GM23338 (cell line): ENCODE results near the gene UBALD1. TPM values are rescaled to one million over a fixed set of nuclear protein-coding genes. Genes with fewer than 3 reads are reported as not detected.

Source experiments
- ATAC-seq: fragments of 200-7000 bp; cut with Tn5 transposase; 3 replicates; pipeline ENCODE4 v1.9.1; 2020
- DNase-seq: peaks from one replicate; pipeline ENCODE4 v3.0.0-alpha.2; 2015; ENCODE audit warnings: low spot score
- H2AFZ ChIP-seq: fragments of 200-600 bp; sonication (generic); 2 replicates; pipeline ENCODE4 v1.8.0; 2016; ENCODE audit warnings: antibody characterized with exemption, mild to moderate bottlenecking, moderate library complexity
- H3F3A ChIP-seq: fragments of 200-600 bp; sonication (generic); replicated peaks from 2 replicates; pipeline ENCODE4 v1.8.0; 2017; ENCODE audit warnings: antibody characterized with exemption, mixed run types, low read depth
- H3K27ac ChIP-seq: fragments of 200-600 bp; sonication (generic); 2 replicates; pipeline ENCODE4 v1.6.1; 2016; ENCODE audit warnings: low read depth
- H3K27me3 ChIP-seq: fragments of 200-600 bp; sonication (generic); 2 replicates; pipeline ENCODE4 v1.8.0; 2016; ENCODE audit warnings: mild to moderate bottlenecking, mixed run types, moderate library complexity; ENCODE audit not compliant: insufficient read depth
- H3K36me3 ChIP-seq: fragments of 200-600 bp; sonication (generic); 2 replicates; pipeline ENCODE4 v1.8.0; 2016; ENCODE audit warnings: mild to moderate bottlenecking; ENCODE audit not compliant: insufficient read depth
- H3K4me1 ChIP-seq: fragments of 200-600 bp; sonication (generic); 2 replicates; pipeline ENCODE4 v1.8.0; 2016; ENCODE audit warnings: mild to moderate bottlenecking, moderate library complexity; ENCODE audit not compliant: insufficient read depth
- H3K4me2 ChIP-seq: fragments of 200-600 bp; sonication (generic); 2 replicates; pipeline ENCODE4 v1.7.1; 2017; ENCODE audit warnings: mixed run types
- H3K4me3 ChIP-seq: fragments of 200-600 bp; sonication (generic); 2 replicates; pipeline ENCODE4 v1.6.1; 2016; ENCODE audit warnings: mixed run types
- H3K79me2 ChIP-seq: fragments of 200-600 bp; sonication (generic); replicated peaks from 2 replicates; pipeline ENCODE4 v1.8.0; 2017; ENCODE audit warnings: mild to moderate bottlenecking; ENCODE audit not compliant: insufficient read depth
- H3K9me2 ChIP-seq: fragments of 200-600 bp; sonication (generic); 2 replicates; pipeline ENCODE4 v1.8.0; 2017; ENCODE audit not compliant: insufficient read depth
- H4K20me1 ChIP-seq: fragments of 200-600 bp; sonication (generic); replicated peaks from 2 replicates; pipeline ENCODE4 v1.8.0; 2017; ENCODE audit warnings: mild to moderate bottlenecking; ENCODE audit not compliant: insufficient read depth
- H3K27ac Mint-ChIP-seq: 2 replicates; pipeline ENCODE4 v1.8.0; 2020; ENCODE audit warnings: inconsistent platforms, mild to moderate bottlenecking, moderate library complexity, mixed read lengths
- H3K27me3 Mint-ChIP-seq: 3 replicates; pipeline ENCODE4 v1.8.0; 2022; ENCODE audit warnings: low read depth, mild to moderate bottlenecking, moderate library complexity, mixed read lengths, inconsistent platforms; ENCODE audit not compliant: insufficient read depth, poor library complexity
- H3K36me3 Mint-ChIP-seq: 3 replicates; pipeline ENCODE4 v1.8.0; 2021; ENCODE audit warnings: low read depth, mild to moderate bottlenecking, inconsistent platforms, moderate library complexity, mixed read lengths
- H3K4me1 Mint-ChIP-seq: 3 replicates; pipeline ENCODE4 v1.8.0; 2020; ENCODE audit warnings: mild to moderate bottlenecking, inconsistent platforms, mixed read lengths
- H3K4me3 Mint-ChIP-seq: 3 replicates; pipeline ENCODE4 v1.8.0; 2021; ENCODE audit warnings: moderate library complexity, mild to moderate bottlenecking, inconsistent platforms, mixed read lengths
- H3K9me3 Mint-ChIP-seq: 3 replicates; pipeline ENCODE4 v1.8.0; 2020; ENCODE audit warnings: moderate library complexity, mild to moderate bottlenecking, inconsistent platforms, mixed read lengths
- CREB1 ChIP-seq: fragments of 250-450 bp; sonication (Bioruptor Pico); IDR thresholded peaks from 2 replicates; pipeline ENCODE4 v1.5.0; 2020; ENCODE audit warnings: low read depth, mild to moderate bottlenecking, moderate library complexity
- EZH2phosphoT487 ChIP-seq: fragments of 200-600 bp; sonication (generic); IDR thresholded peaks from one replicate; pipeline ENCODE4 v1.8.1; 2018; ENCODE audit warnings: antibody characterized with exemption; ENCODE audit not compliant: unreplicated experiment
- JUNB ChIP-seq: IDR thresholded peaks from one replicate; pipeline ENCODE4 v1.6.1; 2016; ENCODE audit warnings: antibody characterized with exemption; ENCODE audit not compliant: unreplicated experiment
- NANOG ChIP-seq: IDR thresholded peaks from 2 replicates; pipeline ENCODE4 v1.6.1; 2016; ENCODE audit warnings: antibody characterized with exemption, borderline replicate concordance
- POLR2AphosphoS5 ChIP-seq: IDR thresholded peaks from 2 replicates; pipeline ENCODE4 v1.6.1; 2016; ENCODE audit warnings: antibody characterized with exemption, low read depth
- ZNF331 ChIP-seq: fragments of 250-450 bp; sonication (Bioruptor Pico); IDR thresholded peaks from 2 replicates; pipeline ENCODE4 v1.5.0; 2020; ENCODE audit warnings: low read depth, mild to moderate bottlenecking, moderate library complexity
- polyA plus RNA-seq: library from polyadenylated mRNA; unstranded; fragments of >200 nt; fragmentation: Nextera tagmentation; extraction: Ambion mirVana; gene quantifications from 2 replicates; pipeline ENCODE4 v1.2.1, GENCODE V29; 2016
- total RNA-seq: library from RNA; depleted of rRNA; stranded (reverse); fragments of >200 nt; shearing (Covaris generic); gene quantifications from 2 replicates; pipeline ENCODE4 v1.2.3, GENCODE V29; 2014
- TF ChIP-seq, protein P1 (sequence below): fragments of 250-450 bp; sonication (Bioruptor Pico); IDR thresholded peaks from 2 replicates; pipeline ENCODE4 v1.5.0; 2020; ENCODE audit warnings: mild to moderate bottlenecking, moderate library complexity
- TF ChIP-seq, protein P2 (sequence below): IDR thresholded peaks from one replicate; pipeline ENCODE4 v1.6.1; 2018; ENCODE audit warnings: antibody characterized with exemption; ENCODE audit not compliant: unreplicated experiment

UBALD1 gene
- total and polyA plus RNA-seq, 2 experiments from 2014 or later, result 20.7 to 32.8 TPM

DNA sequence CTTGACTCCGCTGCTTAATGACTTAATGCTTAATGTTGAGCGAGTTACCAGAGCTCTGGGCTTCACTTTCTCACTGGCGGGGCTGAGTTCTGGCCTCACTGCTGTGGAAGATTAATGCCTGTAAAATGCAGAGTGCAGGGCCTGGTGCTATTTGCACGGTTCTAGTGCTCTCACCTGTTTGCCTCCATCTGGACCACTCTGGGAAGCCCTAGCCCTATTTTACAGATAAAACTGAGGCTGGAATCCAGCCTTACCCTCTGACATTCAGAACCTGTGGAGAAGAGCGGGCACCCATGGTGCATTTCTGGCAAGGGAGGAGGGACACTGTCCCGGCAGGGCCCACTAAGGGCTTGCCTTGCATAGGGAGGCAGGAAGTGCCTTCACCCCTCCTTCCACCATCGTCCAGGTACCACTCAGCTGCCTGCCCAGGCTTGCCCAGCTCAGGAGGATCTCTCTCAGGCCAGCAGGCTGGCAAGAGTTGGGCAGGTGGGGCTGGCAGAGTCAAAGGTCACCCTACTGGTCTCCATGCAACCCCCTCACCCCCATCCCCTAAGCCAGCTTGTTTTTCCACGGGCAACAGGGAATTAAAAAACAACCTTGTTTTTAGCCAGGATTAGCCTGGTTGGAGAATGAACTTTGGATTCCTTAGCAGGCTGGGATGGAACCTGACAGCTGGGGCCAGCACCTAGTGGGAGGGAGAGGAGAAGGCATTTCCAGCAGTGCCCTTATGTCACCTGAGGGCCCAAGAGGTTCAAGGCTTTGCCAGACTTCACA is 4.1 kb upstream of the UBALD1 start (continued):
- TF ChIP-seq, protein P1, sequence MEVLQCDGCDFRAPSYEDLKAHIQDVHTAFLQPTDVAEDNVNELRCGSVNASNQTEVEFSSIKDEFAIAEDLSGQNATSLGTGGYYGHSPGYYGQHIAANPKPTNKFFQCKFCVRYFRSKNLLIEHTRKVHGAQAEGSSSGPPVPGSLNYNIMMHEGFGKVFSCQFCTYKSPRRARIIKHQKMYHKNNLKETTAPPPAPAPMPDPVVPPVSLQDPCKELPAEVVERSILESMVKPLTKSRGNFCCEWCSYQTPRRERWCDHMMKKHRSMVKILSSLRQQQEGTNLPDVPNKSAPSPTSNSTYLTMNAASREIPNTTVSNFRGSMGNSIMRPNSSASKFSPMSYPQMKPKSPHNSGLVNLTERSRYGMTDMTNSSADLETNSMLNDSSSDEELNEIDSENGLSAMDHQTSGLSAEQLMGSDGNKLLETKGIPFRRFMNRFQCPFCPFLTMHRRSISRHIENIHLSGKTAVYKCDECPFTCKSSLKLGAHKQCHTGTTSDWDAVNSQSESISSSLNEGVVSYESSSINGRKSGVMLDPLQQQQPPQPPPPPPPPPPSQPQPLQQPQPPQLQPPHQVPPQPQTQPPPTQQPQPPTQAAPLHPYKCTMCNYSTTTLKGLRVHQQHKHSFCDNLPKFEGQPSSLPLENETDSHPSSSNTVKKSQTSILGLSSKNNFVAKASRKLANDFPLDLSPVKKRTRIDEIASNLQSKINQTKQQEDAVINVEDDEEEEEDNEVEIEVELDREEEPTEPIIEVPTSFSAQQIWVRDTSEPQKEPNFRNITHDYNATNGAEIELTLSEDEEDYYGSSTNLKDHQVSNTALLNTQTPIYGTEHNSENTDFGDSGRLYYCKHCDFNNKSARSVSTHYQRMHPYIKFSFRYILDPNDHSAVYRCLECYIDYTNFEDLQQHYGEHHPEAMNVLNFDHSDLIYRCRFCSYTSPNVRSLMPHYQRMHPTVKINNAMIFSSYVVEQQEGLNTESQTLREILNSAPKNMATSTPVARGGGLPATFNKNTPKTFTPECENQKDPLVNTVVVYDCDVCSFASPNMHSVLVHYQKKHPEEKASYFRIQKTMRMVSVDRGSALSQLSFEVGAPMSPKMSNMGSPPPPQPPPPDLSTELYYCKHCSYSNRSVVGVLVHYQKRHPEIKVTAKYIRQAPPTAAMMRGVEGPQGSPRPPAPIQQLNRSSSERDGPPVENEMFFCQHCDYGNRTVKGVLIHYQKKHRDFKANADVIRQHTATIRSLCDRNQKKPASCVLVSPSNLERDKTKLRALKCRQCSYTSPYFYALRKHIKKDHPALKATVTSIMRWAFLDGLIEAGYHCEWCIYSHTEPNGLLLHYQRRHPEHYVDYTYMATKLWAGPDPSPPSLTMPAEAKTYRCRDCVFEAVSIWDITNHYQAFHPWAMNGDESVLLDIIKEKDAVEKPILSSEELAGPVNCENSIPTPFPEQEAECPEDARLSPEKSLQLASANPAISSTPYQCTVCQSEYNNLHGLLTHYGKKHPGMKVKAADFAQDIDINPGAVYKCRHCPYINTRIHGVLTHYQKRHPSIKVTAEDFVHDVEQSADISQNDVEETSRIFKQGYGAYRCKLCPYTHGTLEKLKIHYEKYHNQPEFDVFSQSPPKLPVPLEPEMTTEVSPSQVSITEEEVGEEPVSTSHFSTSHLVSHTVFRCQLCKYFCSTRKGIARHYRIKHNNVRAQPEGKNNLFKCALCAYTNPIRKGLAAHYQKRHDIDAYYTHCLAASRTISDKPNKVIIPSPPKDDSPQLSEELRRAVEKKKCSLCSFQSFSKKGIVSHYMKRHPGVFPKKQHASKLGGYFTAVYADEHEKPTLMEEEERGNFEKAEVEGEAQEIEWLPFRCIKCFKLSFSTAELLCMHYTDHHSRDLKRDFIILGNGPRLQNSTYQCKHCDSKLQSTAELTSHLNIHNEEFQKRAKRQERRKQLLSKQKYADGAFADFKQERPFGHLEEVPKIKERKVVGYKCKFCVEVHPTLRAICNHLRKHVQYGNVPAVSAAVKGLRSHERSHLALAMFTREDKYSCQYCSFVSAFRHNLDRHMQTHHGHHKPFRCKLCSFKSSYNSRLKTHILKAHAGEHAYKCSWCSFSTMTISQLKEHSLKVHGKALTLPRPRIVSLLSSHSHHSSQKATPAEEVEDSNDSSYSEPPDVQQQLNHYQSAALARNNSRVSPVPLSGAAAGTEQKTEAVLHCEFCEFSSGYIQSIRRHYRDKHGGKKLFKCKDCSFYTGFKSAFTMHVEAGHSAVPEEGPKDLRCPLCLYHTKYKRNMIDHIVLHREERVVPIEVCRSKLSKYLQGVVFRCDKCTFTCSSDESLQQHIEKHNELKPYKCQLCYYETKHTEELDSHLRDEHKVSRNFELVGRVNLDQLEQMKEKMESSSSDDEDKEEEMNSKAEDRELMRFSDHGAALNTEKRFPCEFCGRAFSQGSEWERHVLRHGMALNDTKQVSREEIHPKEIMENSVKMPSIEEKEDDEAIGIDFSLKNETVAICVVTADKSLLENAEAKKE (CRISPR knock-in tag), result no peak
- TF ChIP-seq CREB1 (CRISPR knock-in tag) (no peak), ZNF331 (no peak)

DNA sequence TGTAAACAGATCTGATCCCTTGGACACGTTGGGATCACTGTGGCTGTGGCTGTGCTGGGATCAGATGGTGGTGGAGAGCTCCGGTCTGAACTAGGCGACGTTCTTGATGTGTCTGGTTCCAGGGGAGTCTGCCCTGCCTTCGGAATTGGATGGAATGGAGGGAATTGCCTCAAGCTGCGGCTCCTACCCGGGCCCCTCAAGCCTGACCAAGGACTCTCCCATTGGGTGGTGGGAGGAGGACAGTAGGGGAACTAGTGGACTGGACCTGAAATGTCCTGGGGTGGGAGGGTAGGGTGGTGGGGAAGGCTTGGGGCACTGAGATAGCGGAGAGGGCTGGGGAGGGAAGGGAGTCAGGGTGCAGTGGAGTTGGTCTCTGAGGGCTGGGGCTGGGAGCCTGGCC is 3.2 kb upstream of the UBALD1 start:
- ATAC-seq (no peak), DNase-seq (no peak)
- no peak overlapping the region for H2AFZ ChIP-seq
- peak overlapping the region; percentile 81 for H3K4me3 Mint-ChIP-seq
- H3K79me2 ChIP-seq, result peaks cover 13% of the 10 kb centered on the region
- no peaks in the 10 kb centered on the region for H3K9me2 ChIP-seq
- H3K27ac Mint-ChIP-seq, result peak overlapping the region; percentile 100
- H3F3A ChIP-seq, result peaks cover 41% of the 10 kb centered on the region
- H3K9me3 Mint-ChIP-seq, result no peaks in the 10 kb centered on the region; the same call in 2 of the 3 replicates
- no peaks in the 10 kb centered on the region for H3K27me3 ChIP-seq
- H3K27ac ChIP-seq, result peak overlapping the region; percentile 99
- peak overlapping the region; percentile 74; the same call in 1 of the 2 replicates for H3K4me2 ChIP-seq
- H3K36me3 ChIP-seq, result no peaks in the 10 kb centered on the region
- H3K27me3 Mint-ChIP-seq, result peaks cover 27% of the 10 kb centered on the region
- H3K36me3 Mint-ChIP-seq, result no peaks in the 10 kb centered on the region
- H3K4me3 ChIP-seq, result no peak overlapping the region
- H3K4me1 ChIP-seq, result peaks cover 29% of the 10 kb centered on the region
- H4K20me1 ChIP-seq, result peaks cover 3% of the 10 kb centered on the region; the same call in 1 of the 2 replicates
- peaks cover 31% of the 10 kb centered on the region for H3K4me1 Mint-ChIP-seq
- no peak for TF ChIP-seq NANOG
- no peak for TF ChIP-seq JUNB
- TF ChIP-seq, protein P2, sequence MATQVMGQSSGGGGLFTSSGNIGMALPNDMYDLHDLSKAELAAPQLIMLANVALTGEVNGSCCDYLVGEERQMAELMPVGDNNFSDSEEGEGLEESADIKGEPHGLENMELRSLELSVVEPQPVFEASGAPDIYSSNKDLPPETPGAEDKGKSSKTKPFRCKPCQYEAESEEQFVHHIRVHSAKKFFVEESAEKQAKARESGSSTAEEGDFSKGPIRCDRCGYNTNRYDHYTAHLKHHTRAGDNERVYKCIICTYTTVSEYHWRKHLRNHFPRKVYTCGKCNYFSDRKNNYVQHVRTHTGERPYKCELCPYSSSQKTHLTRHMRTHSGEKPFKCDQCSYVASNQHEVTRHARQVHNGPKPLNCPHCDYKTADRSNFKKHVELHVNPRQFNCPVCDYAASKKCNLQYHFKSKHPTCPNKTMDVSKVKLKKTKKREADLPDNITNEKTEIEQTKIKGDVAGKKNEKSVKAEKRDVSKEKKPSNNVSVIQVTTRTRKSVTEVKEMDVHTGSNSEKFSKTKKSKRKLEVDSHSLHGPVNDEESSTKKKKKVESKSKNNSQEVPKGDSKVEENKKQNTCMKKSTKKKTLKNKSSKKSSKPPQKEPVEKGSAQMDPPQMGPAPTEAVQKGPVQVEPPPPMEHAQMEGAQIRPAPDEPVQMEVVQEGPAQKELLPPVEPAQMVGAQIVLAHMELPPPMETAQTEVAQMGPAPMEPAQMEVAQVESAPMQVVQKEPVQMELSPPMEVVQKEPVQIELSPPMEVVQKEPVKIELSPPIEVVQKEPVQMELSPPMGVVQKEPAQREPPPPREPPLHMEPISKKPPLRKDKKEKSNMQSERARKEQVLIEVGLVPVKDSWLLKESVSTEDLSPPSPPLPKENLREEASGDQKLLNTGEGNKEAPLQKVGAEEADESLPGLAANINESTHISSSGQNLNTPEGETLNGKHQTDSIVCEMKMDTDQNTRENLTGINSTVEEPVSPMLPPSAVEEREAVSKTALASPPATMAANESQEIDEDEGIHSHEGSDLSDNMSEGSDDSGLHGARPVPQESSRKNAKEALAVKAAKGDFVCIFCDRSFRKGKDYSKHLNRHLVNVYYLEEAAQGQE, result no peak
- no peak for TF ChIP-seq CREB1 (CRISPR knock-in tag)
- no peak for TF ChIP-seq POLR2AphosphoS5
- TF ChIP-seq EZH2phosphoT487, result no peak
- no peak for TF ChIP-seq ZNF331
